ENCODE data around the gene NLGN1. TPM values are rescaled to one million over a fixed set of nuclear protein-coding genes. Genes with fewer than 3 reads are reported as not detected.

The NLGN1 gene
- total and polyA plus RNA-seq, 9 of the 15 experiments (the other 6 are each of a cell fraction or from before 2014, with no cell fraction given): under 0.01 to 0.01 TPM; not detected in 7

GRCh38 chr3:173920386-173920785 is 522.8 kb downstream of the NLGN1 start (continued):
- no peak for TF ChIP-seq ATF3 (IDR thresholded peaks at IDR 0.05)
- TF ChIP-seq ATF3 (CRISPR knock-in tag; conservative IDR thresholded peaks at IDR 0.05): no peak
- TF ChIP-seq SRSF7 (optimal IDR thresholded peaks at IDR 0.05; ENCODE audit: low read depth, low read length): no peak
- TF ChIP-seq ZNF655 (CRISPR knock-in tag; IDR thresholded peaks at IDR 0.05): no peak
- no peak for TF ChIP-seq ZNF740 (CRISPR knock-in tag; IDR thresholded peaks at IDR 0.05)
- no peak for TF ChIP-seq ZNF740 (tag; IDR thresholded peaks at IDR 0.05)
- TF ChIP-seq SIN3B (IDR thresholded peaks at IDR 0.05; ENCODE audit: low read depth): no peak
- TF ChIP-seq SMC3 (conservative IDR thresholded peaks at IDR 0.05; ENCODE audit: insufficient read depth, low read depth, low read length): no peak
- no peak for TF ChIP-seq ZBTB9 (CRISPR knock-in tag; IDR thresholded peaks at IDR 0.05)
- no peak for TF ChIP-seq HNRNPLL (IDR thresholded peaks at IDR 0.05; ENCODE audit: low read depth, low read length, poor library complexity, severe bottlenecking)
